ENCODE results near the gene PMM2. TPM values are rescaled to one million over a fixed set of nuclear protein-coding genes. Genes with fewer than 3 reads are reported as not detected.
"Not testable (repeated sequence)": the region's sequence is repeated elsewhere in the genome, so short reads cannot be mapped to it uniquely, and the experiment has no call there.

PMM2 gene
- total RNA-seq, 4 donors from 2014 or later: 20.0 to 33.0 (median 25.7) TPM

GRCh38 chr16:8801701-8802100 lies 4.1 kb downstream of the PMM2 start:
- Histone ChIP-seq H3K4me3 (no peak overlapping the region), H3K27ac (no peak overlapping the region), H3K27me3 (no peaks in the 10 kb centered on the region), H3K9me3 (no peaks in the 10 kb centered on the region), H3K4me1 (peaks cover 26% of the 10 kb centered on the region), H3K36me3 (peaks cover 48% of the 10 kb centered on the region)
- 81% methylated on average over 4 of the region's 4 CpGs for WGBS
- no peak for TF ChIP-seq EP300 (IDR thresholded peaks at IDR 0.05)
- no peak for TF ChIP-seq POLR2AphosphoS5 (IDR thresholded peaks at IDR 0.05)
- TF ChIP-seq POLR2A (IDR thresholded peaks at IDR 0.05): no peak
- TF ChIP-seq CTCF (IDR thresholded peaks at IDR 0.05): no peak
- DNase-seq (ENCODE audit: low spot score in 2 of 2): no peak

DNA sequence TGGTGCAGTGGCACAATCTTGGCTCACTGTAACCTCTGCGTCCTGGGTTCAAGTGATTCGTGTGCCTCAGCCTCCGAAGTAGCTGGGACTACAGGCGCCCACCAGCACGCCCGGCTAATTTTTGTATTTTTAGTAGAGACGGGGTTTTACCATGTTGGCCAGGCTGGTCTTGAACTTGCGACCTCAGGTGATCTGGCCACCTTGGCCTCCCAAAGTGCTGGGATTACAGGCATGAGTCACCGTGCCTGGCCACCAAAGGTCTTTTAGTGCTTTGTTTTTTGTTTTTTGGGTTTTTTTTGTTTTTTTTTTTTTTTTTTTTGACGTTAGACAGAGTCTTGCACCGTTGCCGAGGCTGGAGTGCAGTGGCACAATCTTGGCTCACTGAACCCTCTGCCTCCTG lies 6.1 kb downstream of the PMM2 start:
- H3K36me3 ChIP-seq: peaks cover 69% of the 10 kb centered on the region
- not testable (repeated sequence) for H3K27ac ChIP-seq, H3K27me3 ChIP-seq

DNA sequence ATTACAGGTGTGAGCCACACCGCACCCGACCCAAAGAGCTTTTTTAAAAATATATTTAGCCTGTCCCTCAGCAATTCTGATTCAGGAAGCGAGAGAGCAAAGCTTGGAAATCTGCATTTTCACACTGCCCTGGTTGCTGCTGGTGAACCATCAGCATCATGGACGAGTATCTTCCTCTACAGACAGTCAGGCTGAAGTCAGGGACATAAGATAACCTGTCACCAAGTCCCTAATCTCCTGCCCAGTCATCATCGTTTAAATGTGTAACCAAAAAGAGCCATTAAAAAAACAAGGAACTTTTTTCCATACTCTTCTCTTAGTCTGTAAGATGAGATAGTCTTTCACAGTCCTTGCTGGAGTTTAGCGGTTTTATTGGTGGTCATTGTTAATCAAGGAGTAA lies 6.7 kb downstream of the PMM2 start:
- H3K36me3 ChIP-seq: peaks cover 74% of the 10 kb centered on the region
- TF ChIP-seq EP300 (IDR thresholded peaks at IDR 0.05): no peak
- TF ChIP-seq POLR2A (IDR thresholded peaks at IDR 0.05): no peak
- no peak for TF ChIP-seq POLR2AphosphoS5 (IDR thresholded peaks at IDR 0.05)
- no peak for TF ChIP-seq CTCF (IDR thresholded peaks at IDR 0.05)

More for the DNA sequence above, 6.1 kb downstream of the PMM2 start:
- H3K9me3 ChIP-seq; DNase-seq (ENCODE audit: low spot score in 2 of 2); H3K4me3 ChIP-seq: not testable (repeated sequence)
- H3K4me1 ChIP-seq: peaks cover 15% of the 10 kb centered on the region
- WGBS: 89% methylated on average over 12 of the region's 12 CpGs

GRCh38 chr16:8806272-8806983 lies 8.8 kb downstream of the PMM2 start:
- 90% methylated on average over 13 of the region's 13 CpGs for WGBS
- H3K4me3 ChIP-seq: no peak overlapping the region
- no peaks in the 10 kb centered on the region for H3K4me1 ChIP-seq
- no peak for DNase-seq (ENCODE audit: low spot score in 2 of 2)
- no peaks in the 10 kb centered on the region for H3K27me3 ChIP-seq
- H3K36me3 ChIP-seq: peaks cover 95% of the 10 kb centered on the region
- H3K27ac ChIP-seq: no peak overlapping the region
- TF ChIP-seq EP300 (IDR thresholded peaks at IDR 0.05): no peak
- TF ChIP-seq POLR2A (IDR thresholded peaks at IDR 0.05): no peak
- TF ChIP-seq POLR2AphosphoS5 (IDR thresholded peaks at IDR 0.05): no peak
- TF ChIP-seq CTCF (IDR thresholded peaks at IDR 0.05): no peak
- no peaks in the 10 kb centered on the region for H3K9me3 ChIP-seq

More for the DNA sequence above, 6.7 kb downstream of the PMM2 start:
- no peaks in the 10 kb centered on the region for H3K9me3 ChIP-seq
- no peak overlapping the region for H3K4me3 ChIP-seq
- WGBS: 87% methylated on average over 6 of the region's 6 CpGs
- H3K27me3 ChIP-seq: no peaks in the 10 kb centered on the region
- H3K4me1 ChIP-seq: peaks cover 10% of the 10 kb centered on the region
- H3K27ac ChIP-seq: no peak overlapping the region
- DNase-seq (ENCODE audit: low spot score in 2 of 2): no peak

- Histone ChIP-seq H3K4me3 (no peak overlapping the region), H3K27ac (no peak overlapping the region), H3K27me3 (no peaks in the 10 kb centered on the region), H3K36me3 (peaks cover 97% of the 10 kb centered on the region), H3K9me3 (no peaks in the 10 kb centered on the region), H3K4me1 (no peaks in the 10 kb centered on the region)
- TF ChIP-seq POLR2A (IDR thresholded peaks at IDR 0.05): no peak
- WGBS: 94% methylated on average over 5 of the region's 5 CpGs
- DNase-seq (ENCODE audit: low spot score in 2 of 2): no peak
Measured at GRCh38 chr16:8807189-8807588, 9.6 kb downstream of the PMM2 start.

GRCh38 chr16:8808009-8808408 lies 10.4 kb downstream of the PMM2 start:
- H3K36me3 ChIP-seq: peaks cover 97% of the 10 kb centered on the region
- WGBS: 99% methylated on average over 3 of the region's 3 CpGs
- H3K27ac ChIP-seq: no peak overlapping the region
- DNase-seq (ENCODE audit: low spot score in 2 of 2): no peak
- H3K4me1 ChIP-seq: no peaks in the 10 kb centered on the region
- no peaks in the 10 kb centered on the region for H3K27me3 ChIP-seq
- TF ChIP-seq POLR2A (IDR thresholded peaks at IDR 0.05): no peak
- TF ChIP-seq POLR2AphosphoS5 (IDR thresholded peaks at IDR 0.05): no peak
- no peak overlapping the region for H3K4me3 ChIP-seq
- H3K9me3 ChIP-seq: no peaks in the 10 kb centered on the region
